Measurements from ENCODE around the gene TSACC.
"Not testable (repeated sequence)": the region's sequence is repeated elsewhere in the genome, so short reads cannot be mapped to it uniquely, and the experiment has no call there.

TSACC gene

DNA sequence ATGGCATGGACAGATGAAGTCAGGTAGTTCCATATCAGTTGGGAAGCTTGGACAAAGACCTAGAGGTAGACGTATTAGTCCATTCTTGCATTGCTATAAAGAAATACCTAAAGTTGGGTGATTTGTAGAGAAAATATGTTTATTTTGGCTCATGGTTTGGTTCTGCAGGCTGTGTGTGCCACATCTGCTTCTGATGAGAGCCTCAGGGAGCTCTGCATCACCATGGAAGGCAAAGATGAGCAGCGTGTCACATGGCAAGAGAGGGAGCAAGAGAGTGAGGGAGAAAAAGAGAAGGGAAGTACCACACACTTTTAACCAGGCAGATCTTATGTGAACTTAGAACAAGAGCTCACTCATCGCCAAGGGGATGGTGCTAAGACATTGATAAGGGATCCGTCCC lies 9.0 kb downstream of the TSACC start:
- no peak for DNase-seq

DNA sequence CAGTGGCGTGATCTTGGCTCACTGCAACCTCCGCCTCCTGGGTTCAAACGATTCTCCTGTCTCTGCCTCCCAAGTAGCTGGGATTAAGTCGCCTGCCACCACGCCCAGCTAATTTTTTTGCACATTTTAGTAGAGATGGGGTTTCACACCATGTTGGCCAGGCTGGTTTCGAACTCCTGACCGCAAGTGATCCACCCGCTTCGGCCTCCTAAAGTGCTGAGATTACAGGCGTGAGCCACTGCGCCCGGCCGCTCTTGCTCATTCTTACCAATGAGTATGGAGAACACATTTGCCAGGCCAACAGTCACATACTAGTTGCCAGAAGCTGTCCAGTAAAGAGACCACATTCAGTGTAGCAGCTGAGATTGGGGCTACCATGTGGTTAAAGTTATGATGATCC lies 14.2 kb downstream of the TSACC start:
- DNase-seq = not testable (repeated sequence)

DNA sequence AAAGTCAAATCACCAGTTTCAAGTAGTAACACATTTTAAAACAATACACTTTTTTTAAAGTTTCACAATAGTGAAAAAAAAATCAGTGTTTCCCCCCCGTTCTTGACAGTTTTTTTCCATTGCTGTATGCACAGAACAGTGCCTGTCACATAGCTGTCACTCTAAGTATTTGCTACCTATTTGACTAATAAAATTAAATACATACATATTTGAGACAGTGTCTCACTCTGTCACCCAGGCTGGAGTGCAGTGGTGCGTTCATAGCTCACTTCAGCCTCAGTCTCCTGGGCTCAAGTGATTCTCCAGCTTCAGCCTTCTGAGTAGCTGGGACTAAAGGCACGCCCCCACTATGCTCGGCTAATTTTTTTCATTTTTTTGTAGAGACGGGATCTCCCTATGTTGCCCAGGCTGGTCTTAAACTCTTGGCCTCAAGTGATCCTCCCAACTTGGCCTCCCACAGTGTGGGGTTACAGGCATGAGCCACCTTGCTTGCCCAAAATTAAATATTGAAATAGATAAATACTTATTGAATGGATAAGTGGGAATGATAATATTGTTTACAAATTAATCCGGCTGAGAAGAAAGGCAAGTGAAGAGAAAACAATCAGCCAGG lies 18.0 kb downstream of the TSACC start:
- no peak for DNase-seq

DNA sequence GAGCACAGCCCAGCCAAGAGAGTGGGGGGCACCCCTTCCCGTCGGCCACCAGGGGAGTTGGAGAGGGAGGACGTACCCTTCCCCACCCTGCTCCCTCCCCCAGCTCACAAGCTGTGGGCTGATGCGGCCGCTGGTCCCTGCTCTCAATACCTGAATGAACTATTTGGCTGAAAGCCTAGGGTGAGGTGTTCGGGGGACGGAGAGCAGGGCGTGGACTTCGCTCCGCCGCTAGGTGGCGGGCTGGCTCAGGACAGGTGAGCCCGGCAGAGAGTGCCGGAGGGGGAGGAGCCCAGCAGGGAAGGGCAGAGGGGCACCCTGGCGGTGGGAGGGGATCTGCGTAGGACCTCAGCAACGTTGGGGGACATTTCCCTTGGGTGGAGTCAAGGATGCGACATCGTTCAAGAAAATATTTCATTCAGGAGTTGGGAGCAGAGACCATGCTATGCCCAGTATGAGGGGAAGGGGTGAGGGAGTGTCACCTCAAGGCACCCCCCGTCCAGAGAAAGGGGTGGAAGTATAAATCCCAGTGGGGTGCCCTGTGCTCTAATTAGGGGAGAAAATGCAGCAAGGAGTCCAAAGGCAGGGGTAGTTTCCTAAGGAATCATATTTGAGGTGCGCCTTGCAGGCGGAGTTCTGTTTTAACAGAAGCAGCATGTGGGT lies 18.7 kb downstream of the TSACC start:
- no peak for DNase-seq

DNA sequence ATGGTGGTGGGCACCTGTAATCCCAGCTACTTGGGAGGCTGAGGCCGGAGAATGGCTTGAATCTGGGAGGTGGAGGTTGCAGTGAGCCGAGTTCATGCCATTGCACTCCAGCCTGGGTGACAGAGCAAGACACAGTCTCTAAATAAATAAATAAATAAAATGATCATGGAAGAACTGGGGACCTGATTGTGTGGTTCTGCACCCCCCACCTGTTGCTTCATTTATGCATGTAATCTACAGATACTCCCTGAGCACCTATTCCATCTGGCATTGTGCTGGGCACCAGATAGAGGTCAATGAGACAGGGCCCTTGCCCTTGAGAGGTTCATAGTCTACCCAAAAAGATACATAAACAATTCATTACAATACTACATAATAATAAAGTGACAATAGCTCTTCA lies 19.7 kb downstream of the TSACC start:
- no peak for DNase-seq

DNA sequence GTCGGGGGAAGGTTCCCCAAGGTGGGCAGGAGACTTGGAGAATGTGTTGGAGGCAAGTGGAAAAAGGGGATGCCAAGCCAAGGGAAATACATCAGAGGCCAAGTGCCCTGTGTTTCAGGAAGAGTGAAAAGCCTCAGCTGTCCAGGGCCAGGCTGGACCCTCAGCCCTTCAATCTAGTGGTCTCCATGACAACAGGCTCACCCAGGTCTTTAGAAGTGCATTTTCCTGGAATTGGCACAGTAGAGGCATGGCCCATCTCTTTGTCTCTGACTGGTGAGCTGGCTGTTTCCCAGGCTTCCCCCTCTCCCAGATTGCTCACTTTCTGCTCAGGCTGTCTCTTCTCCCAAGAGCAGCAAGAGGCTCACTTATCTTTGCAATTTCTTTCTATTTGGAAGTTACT lies 20.3 kb downstream of the TSACC start:
- DNase-seq = no peak

DNA sequence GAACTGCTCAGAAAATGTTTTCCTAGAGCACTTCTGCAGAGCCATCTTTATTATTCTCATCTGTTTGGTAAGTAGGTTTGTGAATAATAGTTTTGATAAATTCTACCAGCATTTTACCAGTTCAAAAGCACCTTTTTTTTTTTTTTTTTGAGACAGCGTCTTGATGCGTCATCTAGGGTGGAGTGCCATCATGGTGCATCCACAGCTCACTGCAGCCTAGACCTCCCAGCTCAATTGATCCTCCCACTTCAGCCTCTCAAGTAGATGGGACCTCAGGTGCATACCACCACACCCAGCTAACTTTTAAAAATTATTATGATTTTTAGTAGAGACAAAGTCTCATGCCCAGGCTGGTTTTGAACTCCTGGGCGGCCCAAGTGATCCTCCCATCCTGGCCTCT lies 20.9 kb downstream of the TSACC start:
- DNase-seq = no peak

DNA sequence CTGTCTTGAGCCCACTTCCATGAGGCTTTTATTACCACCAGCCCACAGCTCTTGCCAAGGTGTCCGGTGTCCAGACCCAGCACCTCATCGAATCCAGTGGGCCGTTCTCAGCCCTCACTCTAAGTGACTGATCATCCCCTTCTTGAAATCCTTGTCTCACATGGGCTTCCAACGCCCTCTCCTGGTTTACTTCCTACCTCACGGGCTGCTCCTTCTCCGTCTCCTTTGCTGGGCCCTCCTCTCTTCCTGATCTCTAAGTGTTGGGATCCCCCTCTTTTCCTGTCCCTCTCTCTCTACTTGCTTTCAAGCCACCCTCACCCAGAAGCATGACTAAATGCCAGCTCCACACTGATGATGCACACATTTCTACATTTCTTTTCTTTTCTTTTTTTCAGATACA lies 21.6 kb downstream of the TSACC start:
- DNase-seq = no peak

DNA sequence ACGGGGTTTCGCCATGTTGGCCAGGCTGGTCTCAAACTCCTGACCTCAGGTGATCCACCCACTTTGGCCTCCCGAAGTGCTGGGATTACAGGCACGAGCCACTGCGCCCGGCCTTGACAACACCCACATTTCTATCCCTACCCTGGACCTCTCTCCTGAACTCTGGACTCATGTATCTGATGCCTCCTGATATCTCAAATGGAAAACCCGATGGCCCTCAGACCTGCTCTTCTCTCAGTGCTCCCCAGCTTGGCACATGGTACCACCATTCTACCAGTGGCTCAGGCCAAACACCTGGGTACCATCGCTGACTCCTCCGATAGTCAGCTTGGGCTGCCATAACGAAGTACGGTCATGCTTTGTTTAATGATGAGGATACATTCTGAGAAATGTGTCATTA lies 22.2 kb downstream of the TSACC start:
- DNase-seq = no peak

DNA sequence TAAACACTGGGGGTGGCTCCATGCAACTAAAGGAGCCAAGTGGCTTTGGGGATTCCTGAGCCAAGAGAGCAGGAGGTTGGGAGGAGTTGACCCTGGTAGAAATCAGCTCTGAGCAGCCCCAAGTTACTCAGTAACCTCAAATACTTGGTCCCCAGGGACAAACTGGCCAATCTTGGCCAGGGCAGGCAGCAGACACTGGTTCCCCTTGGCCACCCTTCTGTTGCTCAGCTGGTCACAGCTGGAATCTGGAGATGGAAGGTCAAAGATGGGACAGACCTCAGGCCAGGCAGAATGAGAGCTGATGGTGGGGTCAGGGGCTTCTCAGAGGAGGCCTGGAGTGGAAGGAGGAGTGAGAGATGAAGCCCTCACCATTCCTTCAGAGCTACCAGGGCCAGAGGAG lies 27.4 kb downstream of the TSACC start:
- DNase-seq = no peak

DNA sequence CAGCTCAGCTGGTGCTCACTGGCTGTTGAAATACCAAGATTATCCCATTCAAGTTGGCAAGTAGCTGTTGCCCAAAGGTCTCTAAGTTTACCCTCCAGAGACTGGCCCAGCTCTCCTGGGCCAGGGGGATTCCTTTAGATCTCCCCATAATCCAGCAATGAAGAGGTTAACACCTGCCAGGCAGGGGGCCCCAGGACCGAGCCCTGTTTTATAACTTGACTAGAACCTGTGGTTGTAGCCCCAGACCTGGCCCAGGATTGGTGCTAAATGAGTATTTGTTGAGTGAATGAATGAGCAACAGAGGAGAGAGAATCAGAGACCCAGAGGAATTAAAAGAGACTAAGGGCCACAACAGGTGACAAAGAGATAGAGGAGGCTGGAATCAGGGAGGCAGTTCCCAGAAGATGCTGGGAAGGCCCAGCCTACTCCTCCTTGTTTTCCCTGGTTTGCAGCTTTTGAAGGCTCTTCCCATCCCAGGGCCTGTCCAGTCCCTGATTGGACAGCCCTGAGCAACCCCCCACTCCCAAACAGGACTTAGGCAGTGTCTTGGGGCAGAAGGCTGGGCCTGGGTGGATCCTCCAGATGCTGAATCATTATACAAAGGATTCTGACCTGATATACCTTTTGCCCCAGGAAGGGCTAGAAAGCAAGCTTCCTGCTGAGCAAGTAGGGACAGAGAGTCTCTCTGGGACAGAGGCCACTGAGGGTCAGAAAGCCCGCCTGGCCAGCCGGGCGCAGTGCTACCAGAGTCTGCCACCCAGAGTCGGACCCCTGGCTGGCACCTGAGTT lies 28.2 kb downstream of the TSACC start:
- DNase-seq = no peak

DNA sequence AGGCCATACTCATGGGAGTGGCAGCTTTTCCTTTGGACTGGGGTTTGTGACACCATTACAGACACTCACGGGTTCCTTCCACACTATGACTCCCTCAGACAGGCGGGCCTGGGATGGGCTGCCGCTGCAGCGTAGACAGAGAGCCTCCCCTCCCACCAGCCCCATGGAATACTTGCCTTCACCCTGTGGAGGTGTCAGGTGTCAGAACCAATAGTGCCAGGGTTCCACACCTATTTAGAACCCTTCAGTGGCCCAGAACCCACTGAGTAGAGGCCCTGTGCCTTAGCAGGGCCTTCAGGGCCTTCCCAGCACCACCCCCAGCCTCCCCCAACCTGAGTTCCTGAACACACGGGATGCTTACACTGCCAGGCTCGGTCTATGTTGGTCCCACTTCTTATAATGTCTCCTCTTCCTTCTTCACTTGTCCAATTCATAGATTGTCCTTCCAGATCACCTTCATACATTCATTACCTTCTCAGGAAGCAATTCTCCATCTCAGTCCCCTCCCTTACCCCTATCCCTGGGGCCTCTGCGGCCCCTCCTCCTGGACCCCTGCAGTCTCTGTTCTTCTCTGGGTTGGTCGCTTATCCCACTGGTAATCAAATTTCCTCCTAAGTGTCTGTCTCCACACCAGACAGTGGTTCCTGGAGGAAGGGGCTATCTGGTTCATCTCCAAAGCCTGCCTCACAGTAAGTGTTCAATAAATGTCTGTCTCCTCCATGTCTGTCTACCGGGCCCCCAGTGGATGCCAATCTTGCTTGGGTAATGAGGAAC lies 29.2 kb downstream of the TSACC start:
- no peak for DNase-seq

DNA sequence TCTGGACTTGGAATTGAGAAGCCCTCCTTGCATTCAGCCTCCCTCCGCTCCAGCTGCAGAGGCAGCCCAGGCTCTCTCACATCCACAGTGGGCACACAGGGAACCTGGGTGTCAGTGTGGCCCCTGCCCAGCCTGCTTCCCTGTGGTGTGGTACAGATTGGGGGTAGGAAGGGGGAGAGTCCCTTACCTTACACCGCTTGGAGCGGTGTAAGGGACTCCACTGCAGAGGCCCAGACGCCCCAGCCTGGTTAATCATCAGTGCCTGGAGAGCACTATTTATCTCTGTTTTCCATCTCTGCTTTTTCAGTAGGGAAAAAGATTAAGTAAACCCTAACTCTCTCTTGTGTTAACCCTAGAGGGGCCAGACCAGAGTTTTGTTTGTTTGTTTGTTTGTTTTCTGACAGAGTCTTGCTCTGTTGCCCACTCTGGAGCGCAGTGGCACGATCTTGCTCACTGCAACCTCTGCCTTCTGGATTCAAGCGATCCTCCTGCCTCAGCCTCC lies 29.9 kb downstream of the TSACC start:
- DNase-seq = no peak

DNA sequence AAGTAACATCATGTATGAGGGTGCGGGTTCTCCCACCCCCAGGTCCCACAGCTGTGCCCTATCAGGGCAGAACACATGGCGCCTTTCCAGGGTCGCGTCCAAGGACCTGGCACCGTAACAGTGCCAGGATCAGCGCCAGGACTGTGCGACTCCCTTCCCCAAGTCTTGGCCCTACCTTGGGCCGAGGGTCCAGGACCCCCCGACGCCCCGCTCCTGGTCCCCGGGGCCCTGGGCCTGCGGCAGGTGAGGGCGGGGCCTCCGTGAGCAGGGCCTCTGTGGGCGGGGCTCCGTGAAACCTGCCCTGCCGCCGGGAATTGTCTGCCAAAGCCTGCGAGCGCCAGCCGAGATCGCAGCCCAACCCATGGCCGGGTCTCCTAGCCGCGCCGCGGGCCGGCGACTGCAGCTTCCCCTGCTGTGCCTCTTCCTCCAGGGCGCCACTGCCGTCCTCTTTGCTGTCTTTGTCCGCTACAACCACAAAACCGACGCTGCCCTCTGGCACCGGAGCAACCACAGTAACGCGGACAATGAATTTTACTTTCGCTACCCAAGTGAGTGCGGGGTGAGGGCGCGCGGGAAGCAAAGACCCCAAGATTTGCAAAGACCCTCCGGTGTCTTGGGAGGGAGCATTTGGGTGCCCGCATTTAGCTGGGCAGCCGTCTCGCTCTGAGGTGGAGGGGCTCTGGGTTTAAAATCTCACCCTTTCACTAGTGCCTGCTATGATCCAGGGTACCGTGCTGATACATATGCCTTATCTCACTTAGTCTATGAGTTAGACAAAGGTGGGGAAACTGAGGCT lies 30.8 kb downstream of the TSACC start, which contains the start of gene RHBG:
TSS of gene RHBG (plus strand) at position 323 of the 796 bp plus-strand sequence. CDS start at position 362, 39 bp downstream.
- no peak for DNase-seq

DNA sequence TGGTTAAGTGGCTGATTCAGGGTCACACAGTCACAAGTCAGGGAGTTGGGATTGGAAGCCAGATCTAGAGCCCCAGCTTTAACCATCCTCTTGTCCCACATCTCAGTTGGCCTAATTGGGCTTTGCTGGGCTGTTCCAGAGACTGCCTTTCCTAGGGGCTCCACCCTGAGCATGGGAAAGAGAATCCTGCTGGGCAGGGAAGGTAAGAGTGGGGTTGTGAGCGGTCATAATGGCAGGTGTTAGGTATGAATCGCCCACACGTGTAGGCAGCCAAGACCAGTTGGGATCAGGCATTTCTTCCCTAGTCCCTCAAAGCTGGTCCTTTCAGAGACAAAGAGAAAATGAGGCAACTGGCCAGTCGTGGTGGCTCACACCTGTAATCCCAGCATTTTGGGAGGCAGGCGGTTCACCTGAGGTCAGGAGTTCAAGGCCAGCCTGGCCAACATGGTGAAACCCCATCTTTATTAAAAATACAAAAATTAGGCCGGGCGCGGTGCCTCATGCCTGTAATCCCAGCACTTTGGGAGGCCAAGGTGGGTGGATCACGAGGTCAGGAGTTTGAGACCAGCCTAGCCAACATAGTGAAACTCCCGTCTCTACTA lies 31.5 kb downstream of the TSACC start:
- DNase-seq = not testable (repeated sequence)

DNA sequence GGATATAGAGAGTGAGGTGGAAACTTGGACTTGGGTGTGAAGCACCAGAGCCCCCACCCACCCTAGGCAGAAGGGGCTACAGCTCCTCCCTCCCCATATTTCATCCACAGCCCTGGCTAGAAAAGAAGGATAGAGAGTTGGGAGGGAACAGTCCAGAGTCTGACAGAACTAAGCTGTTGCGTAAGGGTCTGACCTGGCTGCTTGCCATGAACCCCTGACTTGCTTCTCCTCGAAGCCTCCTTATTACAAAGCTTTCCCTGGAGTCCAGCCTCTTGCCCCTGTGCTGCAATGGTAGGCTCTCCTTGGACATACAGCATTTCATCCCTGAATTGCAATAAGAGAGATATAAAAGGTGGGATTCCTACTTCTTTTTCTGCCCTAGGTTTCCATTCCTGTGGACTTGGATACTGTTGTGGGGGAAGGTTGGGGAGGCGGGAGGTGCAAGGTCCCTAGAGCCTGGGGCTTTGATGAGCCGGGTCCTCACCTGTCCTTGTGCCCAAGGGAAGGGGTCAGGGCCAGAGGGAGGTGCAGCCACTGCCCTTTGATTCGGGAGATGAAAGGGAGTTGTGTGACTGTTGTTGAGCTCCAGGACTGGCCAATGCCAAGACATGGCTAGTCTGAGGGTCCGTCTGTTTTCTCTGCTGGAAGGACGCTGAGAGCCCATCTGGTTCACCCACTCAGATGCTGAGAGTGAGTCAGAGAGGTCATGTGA lies 33.4 kb downstream of the TSACC start:
- no peak for DNase-seq

DNA sequence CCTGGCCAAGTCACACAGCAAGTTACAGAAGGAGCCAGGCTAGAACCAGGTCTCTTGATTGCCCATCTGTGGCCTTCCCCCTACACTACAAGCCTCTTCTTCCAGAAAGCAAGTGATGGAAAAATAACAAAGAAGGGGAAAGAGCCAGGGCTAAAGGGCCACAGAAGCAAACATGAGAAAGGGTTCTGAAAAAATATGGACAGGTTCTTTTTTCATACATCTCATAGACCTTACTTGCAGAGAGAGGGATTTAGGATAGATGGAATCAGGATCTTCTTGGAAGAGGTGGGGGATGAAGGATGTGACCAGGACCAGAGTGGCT lies 33.9 kb downstream of the TSACC start:
- DNase-seq = no peak

DNA sequence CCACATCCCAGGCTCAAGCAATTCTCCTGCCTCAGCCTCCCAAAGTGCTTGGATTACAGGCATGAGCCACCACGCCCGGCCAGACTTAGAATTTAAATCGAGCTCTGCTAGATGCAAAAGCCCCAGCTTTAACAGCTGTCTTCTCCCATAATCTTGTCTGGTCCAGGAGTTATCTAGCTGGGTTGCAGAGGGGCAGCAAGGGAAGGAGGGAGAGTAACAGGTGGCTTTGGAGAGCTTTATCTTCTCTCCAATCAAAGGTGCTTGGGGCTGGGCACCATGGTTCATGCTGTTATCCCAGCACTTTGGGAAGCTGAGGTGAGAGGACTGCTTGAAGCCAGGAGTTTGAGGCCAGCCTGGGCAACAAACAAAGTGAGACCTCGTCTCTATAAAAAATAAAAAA lies 34.5 kb downstream of the TSACC start:
- DNase-seq = no peak

DNA sequence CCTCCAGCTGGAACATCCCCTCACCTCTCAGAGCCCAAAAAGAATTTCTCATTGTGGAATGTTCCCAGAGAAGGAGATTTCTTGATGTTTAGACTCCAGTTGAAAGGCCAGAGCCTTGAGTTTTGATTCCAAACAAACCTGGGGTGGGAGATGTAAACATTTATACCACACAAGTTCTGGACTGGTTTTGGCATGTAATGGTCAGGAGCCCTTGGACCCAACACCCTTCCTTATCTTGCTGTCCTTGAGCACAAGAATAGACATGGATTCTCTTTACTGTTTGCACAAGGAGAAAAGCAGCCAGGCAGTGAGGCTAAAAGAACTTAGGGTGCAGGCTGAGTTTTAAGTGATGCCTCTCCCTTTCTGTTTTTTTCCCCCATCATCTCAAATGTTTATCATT lies 35.2 kb downstream of the TSACC start:
- DNase-seq = no peak

DNA sequence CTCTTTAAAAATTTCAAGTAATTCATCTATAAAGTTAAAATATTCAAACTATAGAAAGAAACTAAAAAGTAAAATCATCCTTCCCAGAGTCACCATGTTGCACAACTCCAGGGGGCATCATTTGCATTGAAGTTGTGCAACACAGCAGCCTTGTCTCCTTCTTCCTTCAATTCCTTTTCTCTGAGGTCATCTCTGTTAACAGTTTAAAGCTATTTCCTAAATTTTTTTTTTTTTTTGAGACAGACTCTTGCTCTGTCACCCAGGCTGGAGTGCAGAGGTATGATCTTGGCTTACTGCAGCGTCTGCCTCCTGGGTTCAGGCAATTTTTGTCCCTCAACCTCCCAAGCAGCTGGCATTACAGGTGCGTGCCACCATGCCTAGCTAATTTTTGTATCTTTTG lies 37.8 kb downstream of the TSACC start:
- DNase-seq = no peak
